ENCODE results near the gene PIGT. TPM values are rescaled to one million over a fixed set of nuclear protein-coding genes. Genes with fewer than 3 reads are reported as not detected.

Gene PIGT
- total and polyA plus RNA-seq, 2 of the 4 experiments (the other 2 are of a cell fraction) = 31.2 to 145 TPM

- no peak overlapping the region for H2AK5ac ChIP-seq (ENCODE audit: low read depth, low read length)
- H2BK15ac ChIP-seq (ENCODE audit: low read depth, low read length) = no peak overlapping the region
- no peaks in the 10 kb centered on the region for H3K9me1 ChIP-seq (ENCODE audit: insufficient read depth, low read length)
- CTCF ChIA-PET = no interaction called here
- no peak for DNase-seq
- no peak overlapping the region for H2BK5ac ChIP-seq (ENCODE audit: low read depth, low read length, poor library complexity, severe bottlenecking)
- no peaks in the 10 kb centered on the region for H3K27me3 ChIP-seq (ENCODE audit: control insufficient read depth, insufficient read depth, low read length)
- H2BK120ac ChIP-seq (ENCODE audit: low read depth, low read length) = no peak overlapping the region
- no peak overlapping the region for H4K8ac ChIP-seq (ENCODE audit: low read depth in 2 of 2, low read length in 2 of 2)
- no peak overlapping the region for H3K27ac ChIP-seq (ENCODE audit: insufficient read depth, low read length)
- no peak overlapping the region for H4K91ac ChIP-seq (ENCODE audit: insufficient read depth, low read depth, low read length)
- H2AK9ac ChIP-seq (replicated peaks; ENCODE audit: low read depth, low read length, poor library complexity) = no peak overlapping the region
- no peak for ATAC-seq (ENCODE audit: low read depth)
- no peak overlapping the region for H3K4ac ChIP-seq (ENCODE audit: low read depth, low read length)
- H2AFZ ChIP-seq (replicated peaks; ENCODE audit: low read length, poor library complexity) = no peak overlapping the region
- dilution Hi-C loops (cut with HindIII; ENCODE audit: low sequenced_read_pairs, unreplicated experiment) (no loop called here), in situ Hi-C loops (cut with MboI; ENCODE audit: low sequenced_read_pairs) (no loop called here), intact Hi-C loops (cut with micrococcal nuclease) (no loop called here)
- H3K4me1 ChIP-seq (ENCODE audit: control insufficient read depth, insufficient read depth, low read length) = peaks cover 4% of the 10 kb centered on the region; the same call in 1 of the 2 replicates
- no peak overlapping the region for H3K4me2 ChIP-seq (ENCODE audit: low read depth, low read length)
- no peak overlapping the region for H3K14ac ChIP-seq (replicated peaks; ENCODE audit: low read depth, low read length)
- no peak overlapping the region for H3K4me3 ChIP-seq (ENCODE audit: insufficient read depth, low read depth, low read length)
- no peaks in the 10 kb centered on the region for H4K20me1 ChIP-seq (ENCODE audit: insufficient read depth, low read length)
- H3K79me1 ChIP-seq (ENCODE audit: low read depth in 1 of 2, low read length in 2 of 2) = peaks cover 0 to 10% of the 10 kb centered on the region in 2 experiments; a peak in 3 of 4 replicates
- no peak overlapping the region for H3K56ac ChIP-seq (ENCODE audit: extremely low read depth, insufficient read depth, low read length)
- no peak overlapping the region for H4K5ac ChIP-seq (ENCODE audit: low read depth, low read length)
- no peak overlapping the region for H3K23ac ChIP-seq (ENCODE audit: low read depth, low read length)
- H3K9me3 ChIP-seq (ENCODE audit: control insufficient read depth, insufficient read depth, low read length) = no peaks in the 10 kb centered on the region
- no peak overlapping the region for H2BK20ac ChIP-seq (ENCODE audit: low read depth, low read length)
- H3K18ac ChIP-seq (ENCODE audit: low read depth, low read length) = no peak overlapping the region
- H3K36me3 ChIP-seq (ENCODE audit: control insufficient read depth, insufficient read depth, low read length) = no peaks in the 10 kb centered on the region; the same call in 1 of the 2 replicates
- no peak overlapping the region for H3K9ac ChIP-seq (ENCODE audit: low read depth, low read length)
- TF ChIP-seq USF2 (IDR thresholded peaks at IDR 0.05; ENCODE audit: low read depth, low read length) (no peak), NFE2L2 (IDR thresholded peaks at IDR 0.05; ENCODE audit: low read depth, low read length) (no peak), MAFK (IDR thresholded peaks at IDR 0.05; ENCODE audit: low read depth, low read length) (no peak), SMC3 (IDR thresholded peaks at IDR 0.05; ENCODE audit: low read depth, low read length) (no peak), POLR2A (IDR thresholded peaks at IDR 0.05; ENCODE audit: low read depth, low read length) (no peak), ELK1 (IDR thresholded peaks at IDR 0.05; ENCODE audit: borderline replicate concordance, low read depth, low read length) (no peak), FOS (IDR thresholded peaks at IDR 0.05; ENCODE audit: low read depth, low read length) (no peak), MXI1 (IDR thresholded peaks at IDR 0.05; ENCODE audit: borderline replicate concordance, low read depth, low read length) (no peak), RFX5 (IDR thresholded peaks at IDR 0.05; ENCODE audit: low read depth, low read length) (no peak), RAD21 (IDR thresholded peaks at IDR 0.05; ENCODE audit: low read length) (no peak)
- TF ChIP-seq, protein P1, sequence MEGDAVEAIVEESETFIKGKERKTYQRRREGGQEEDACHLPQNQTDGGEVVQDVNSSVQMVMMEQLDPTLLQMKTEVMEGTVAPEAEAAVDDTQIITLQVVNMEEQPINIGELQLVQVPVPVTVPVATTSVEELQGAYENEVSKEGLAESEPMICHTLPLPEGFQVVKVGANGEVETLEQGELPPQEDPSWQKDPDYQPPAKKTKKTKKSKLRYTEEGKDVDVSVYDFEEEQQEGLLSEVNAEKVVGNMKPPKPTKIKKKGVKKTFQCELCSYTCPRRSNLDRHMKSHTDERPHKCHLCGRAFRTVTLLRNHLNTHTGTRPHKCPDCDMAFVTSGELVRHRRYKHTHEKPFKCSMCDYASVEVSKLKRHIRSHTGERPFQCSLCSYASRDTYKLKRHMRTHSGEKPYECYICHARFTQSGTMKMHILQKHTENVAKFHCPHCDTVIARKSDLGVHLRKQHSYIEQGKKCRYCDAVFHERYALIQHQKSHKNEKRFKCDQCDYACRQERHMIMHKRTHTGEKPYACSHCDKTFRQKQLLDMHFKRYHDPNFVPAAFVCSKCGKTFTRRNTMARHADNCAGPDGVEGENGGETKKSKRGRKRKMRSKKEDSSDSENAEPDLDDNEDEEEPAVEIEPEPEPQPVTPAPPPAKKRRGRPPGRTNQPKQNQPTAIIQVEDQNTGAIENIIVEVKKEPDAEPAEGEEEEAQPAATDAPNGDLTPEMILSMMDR (conservative IDR thresholded peaks at IDR 0.05; ENCODE audit: low read depth, low read length) = no peak
- no TSS peak for BruUV-seq (replicated peaks)
- POLR2A ChIA-PET (ENCODE audit: unreplicated experiment) = no interaction called here
- 100% methylated on average over 1 of the region's 7 CpGs; no CpG with 5 or more reads in 1 of the 2 experiments for WGBS, 2 experiments (ENCODE audit: extremely low coverage in 2 of 2, insufficient read length in 1 of 2)
Observed at GRCh38 chr20:45409521-45410272, 6.2 kb upstream of the PIGT start.

All from IMR-90 (cell line).